Kasumi-1 (cell line): ENCODE data around the gene COG3.
"Not testable (repeated sequence)": the region's sequence is repeated elsewhere in the genome, so short reads cannot be mapped to it uniquely, and the experiment has no call there.

Source experiments
- DNase-seq, 2 experiments: peaks; one replicate each; lab custom pipeline; 2025; lab: John Stamatoyannopoulos, UW

The COG3 gene

GRCh38 chr13:45464687-45465453 is at the start of gene COG3:
TSS of gene COG3 (plus strand) at chr13:45464939. CDS start at chr13:45465037, 98 bp downstream.
- peak; percentile 98 to 99 for DNase-seq

DNA sequence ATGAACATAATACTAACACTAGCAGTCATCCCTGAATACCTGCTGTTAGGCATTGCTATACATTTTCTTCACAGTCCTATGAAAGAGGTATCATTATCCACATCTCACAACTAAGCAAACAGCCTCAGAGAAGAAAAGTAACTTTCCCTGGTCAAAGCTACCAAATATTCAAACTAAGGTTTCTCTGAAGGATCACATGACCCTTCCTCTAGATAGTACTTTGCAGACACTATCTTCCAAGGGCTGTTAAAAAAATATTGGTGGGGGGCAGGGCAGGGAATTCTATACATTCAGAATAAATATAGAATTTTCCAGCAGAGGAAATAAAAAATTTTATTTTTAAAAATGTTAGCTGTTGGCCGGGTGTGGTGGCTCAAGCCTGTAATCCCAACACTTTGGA is 49.6 kb upstream of the COG3 start:
- no peak for DNase-seq

GRCh38 chr13:45416516-45417128 is 48.1 kb upstream of the COG3 start:
- no peak for DNase-seq

DNA sequence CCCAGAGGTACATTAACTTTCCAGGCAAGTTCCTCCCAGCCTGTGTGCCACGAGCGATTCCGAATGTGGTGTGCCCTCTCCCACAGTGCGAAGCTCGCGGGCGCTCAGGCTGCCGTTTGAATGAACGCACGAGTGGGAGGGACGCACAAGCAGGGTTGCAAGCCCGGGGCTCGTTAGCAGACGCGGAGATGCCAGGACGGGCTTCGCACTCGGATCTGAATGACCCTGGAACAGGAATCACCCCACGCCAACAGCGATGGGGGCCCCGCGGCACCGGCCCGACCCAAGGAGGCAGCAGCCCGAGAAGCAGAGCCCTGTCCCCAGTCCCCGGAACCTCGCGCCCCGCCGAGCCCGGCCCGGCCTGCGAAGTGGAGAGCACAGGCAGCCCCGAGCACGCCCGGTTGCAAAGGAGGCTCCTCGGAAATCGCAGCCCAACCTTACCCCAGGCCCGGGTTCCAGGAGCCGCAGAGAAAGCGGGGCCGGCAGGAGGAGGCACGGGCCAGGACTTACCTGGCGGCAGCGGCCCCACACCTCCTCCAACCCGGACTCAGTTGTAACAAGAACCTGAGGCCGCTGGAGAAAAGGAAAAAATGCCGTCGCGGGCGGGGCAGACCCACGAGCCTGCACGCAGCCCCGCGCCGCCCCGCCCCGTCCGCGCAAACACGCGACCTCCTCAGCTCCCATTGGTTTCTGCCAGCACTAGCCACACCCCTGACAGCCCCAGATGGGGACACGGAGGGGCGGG is 46.8 kb upstream of the COG3 start, which contains the start of gene SLC25A30:
SLC25A30 (minus strand) TSS at position 584 of the 745 bp plus-strand sequence. CDS start 6,948 bp downstream, outside the sequence.
- DNase-seq, result peak; percentile 94 to 95

GRCh38 chr13:45419389-45419788 is 45.4 kb upstream of the COG3 start:
- not testable (repeated sequence) for DNase-seq

- DNase-seq, result no peak
Measured at GRCh38 chr13:45419945-45420344, 44.8 kb upstream of the COG3 start.

GRCh38 chr13:45422731-45423292 is 41.9 kb upstream of the COG3 start:
- peak in 1 of 2 experiments; percentile 16 for DNase-seq

DNA sequence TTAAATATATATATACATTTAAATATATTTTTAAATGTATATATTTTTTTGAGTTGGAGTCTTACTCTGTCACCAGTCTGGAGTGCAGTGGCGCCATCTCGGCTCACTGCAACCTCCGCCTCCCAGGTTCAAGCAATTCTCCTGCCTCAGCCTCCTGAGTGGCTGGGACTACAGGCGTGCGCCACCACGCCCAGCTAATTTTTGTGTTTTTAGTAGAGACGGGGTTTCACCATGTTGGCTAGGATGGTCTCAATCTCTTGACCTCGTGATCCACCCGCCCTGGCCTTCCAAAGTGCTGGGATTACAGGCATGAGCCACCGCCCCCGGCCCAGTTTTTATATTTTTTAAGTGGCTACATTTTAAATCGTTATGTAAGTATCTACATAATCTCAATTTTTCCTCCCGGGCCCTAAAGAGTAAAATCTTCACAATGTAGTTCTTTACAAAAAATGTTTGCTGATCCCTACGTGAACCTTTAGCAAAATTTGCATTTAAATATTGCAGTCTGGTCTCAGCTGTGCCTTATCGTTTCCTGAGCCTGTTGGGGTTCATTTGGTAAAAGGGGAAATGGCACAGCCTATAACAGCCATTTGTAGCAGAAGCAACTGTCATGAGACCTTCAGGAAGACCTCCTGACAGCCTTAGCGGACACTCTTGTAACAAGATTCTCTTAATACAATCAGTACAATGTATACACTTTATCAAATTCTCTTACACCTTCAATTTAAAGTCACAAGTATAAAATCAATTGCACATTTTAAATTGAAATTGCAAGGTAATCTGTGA is 38.5 kb upstream of the COG3 start:
- DNase-seq, result peak; percentile 34 to 41

GRCh38 chr13:45432737-45433380 is 31.9 kb upstream of the COG3 start:
- DNase-seq, result no peak

DNA sequence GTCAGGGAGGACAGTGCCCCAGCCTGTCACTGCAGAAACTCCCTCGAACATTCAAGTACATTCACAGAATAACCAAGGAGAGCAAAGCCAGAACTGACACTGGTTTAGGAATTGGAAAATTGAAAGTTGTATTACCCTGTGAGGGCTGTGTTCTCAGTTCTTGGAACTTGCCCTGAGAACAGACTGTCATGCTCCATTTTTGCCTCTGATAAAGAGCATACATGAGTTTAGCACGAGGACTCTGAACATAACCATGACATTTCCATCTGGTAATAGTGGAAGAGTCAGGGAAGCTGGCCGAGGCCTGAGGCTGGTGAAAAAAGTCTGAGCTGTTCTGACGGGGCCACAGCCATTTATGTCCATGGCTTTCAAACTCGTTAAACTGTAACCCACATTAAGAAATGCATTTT is 31.4 kb upstream of the COG3 start:
- no peak for DNase-seq

DNA sequence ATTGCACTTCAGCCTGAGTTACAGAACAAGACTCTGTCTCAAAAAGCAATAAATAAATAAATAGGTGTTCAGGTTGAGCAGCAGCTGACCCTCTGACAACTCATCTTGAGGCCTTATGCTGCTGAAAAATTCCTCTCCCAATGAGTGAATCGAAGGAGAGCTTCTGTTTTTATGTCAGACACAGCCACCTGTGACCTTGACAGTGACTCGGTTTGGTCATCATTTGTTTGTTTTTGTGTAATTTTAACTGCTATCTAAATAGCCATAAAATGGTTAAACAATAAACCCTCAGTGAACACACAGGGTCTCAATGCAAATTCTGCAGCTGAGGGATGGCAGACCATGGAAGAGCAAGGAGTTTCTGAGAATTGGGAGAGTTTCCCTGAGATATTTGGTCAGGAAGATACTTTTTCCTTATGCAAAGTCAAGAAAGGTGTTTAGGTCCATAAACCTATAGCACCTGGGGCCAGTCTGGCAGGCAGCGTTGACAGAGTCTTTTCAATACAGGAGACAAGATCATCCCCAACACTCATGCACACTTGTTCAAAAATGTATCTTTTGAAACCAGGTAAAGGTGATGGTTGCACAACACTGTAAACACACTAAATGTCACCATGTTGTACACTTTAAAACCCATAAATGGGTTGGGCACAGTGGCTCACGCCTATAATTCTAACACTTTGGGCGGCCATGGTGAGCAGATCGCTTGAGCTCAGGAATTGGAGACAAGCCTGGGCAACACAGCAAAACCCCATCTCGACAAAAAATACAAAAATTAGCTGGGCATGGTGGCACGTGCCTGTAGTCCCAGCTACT is 30.0 kb upstream of the COG3 start:
- no peak for DNase-seq

DNA sequence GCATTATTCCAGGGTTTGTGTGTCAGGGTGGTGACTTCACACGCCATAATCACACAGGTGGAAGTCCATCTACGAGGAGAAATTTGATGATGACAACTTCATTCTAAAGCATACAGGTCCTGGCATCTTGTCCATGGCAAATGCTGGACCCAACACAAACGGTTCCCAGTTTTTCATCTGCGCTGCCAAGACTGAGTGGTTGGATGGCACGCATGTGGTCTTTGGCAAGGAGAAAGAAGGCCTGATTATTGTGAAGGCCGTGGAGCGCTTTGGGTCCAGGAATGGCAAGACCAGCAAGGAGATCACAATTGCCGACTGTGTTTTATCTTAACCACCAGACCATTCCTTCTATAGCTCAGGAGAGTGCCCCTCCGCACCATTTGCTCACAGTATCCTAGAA is 28.4 kb upstream of the COG3 start:
- no peak for DNase-seq

- DNase-seq, result no peak
Measured at GRCh38 chr13:45436953-45437352, 27.8 kb upstream of the COG3 start.

GRCh38 chr13:45437947-45438346 is 26.8 kb upstream of the COG3 start:
- DNase-seq, result no peak

DNA sequence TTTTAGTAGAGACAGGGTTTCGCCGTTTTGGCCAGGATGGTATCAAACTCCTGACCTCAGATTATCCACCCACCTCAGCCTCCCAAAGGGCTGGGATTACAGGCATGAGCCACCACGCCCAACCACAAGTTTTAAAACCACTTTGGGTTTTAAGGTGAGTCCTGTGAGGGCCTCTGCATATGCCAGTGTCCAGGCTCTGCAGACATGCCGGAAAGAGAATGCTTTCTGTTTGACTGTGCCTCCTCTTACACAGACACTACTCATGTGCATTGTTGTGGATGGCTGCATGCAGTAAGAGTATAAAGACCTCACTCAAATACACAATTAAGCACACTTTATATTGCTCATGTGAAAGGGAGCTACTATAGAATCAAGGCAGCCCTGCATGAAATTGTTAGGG is 25.7 kb upstream of the COG3 start:
- DNase-seq, result no peak

DNA sequence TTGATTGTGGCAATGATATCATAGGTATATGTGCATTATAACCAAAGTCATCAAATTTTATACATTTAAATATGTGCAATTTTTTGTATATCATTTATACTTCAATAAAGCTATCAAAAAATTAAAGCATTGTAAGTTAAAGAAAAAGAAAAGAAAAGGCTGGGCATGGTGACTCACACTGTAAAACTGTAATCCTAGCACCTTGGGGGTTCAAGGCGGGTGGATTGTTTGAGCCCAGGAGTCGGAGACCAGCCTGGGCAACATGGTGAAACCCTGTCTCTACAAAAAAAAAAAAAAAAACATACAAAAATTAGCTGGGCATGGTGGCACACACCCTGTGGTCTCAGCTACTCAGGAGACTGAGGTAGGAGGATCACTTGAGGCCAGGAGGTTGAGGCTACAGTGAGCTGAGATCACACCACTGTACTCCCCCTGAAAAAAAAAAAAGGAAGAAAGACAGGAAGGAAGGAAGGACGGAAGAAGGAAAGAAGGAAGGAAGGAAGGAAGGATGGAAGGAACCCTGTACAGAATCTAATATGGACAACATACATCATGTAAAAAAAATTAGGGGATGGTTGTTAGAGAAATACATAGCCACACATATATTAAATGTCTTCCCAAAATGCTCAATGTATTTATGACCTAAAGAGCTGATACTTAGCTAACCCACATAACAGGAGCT is 24.8 kb upstream of the COG3 start:
- no peak for DNase-seq

DNA sequence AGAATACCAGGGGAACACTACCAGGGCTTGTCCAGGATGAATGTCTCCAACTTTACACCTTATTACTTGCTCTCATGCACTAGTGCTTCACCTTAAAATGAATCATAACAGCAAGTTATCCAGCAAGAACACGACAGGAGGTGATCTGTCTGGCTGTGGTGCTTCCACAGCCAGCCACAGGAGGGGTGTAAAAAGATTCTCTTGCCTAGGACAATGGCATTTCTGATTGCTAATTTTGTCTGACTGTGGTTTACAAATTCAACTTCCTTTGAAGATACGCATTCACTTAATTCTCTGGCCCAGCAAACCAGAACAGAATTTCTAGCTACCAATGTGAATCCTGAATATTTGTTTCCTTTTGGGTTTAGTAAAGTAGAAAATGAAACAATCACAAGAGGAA is 23.1 kb upstream of the COG3 start:
- DNase-seq, result peak; percentile 23 to 45

- DNase-seq, result no peak
Measured at GRCh38 chr13:45445053-45445452, 19.7 kb upstream of the COG3 start.

DNA sequence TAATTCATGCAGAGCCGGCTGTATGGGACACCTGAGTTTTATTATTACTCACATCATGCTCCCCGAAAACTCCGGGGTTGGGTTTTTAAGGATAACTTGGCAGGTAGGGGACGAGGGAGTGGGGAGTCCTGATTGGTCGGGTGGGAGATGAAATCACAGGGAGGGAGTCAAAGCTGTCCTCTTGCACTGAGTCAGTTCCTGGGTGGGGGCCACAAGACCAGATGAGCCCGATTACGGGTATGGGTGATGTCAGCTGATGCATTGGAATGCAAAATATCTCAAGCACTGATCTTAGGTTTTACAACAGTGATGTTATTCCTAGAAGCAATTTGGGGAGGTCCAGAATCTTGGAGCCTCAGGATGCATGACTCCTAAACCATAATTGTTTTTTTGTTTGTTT is 18.6 kb upstream of the COG3 start:
- DNase-seq, result no peak
